ENCODE measurements around the gene MEGF11.

DNA sequence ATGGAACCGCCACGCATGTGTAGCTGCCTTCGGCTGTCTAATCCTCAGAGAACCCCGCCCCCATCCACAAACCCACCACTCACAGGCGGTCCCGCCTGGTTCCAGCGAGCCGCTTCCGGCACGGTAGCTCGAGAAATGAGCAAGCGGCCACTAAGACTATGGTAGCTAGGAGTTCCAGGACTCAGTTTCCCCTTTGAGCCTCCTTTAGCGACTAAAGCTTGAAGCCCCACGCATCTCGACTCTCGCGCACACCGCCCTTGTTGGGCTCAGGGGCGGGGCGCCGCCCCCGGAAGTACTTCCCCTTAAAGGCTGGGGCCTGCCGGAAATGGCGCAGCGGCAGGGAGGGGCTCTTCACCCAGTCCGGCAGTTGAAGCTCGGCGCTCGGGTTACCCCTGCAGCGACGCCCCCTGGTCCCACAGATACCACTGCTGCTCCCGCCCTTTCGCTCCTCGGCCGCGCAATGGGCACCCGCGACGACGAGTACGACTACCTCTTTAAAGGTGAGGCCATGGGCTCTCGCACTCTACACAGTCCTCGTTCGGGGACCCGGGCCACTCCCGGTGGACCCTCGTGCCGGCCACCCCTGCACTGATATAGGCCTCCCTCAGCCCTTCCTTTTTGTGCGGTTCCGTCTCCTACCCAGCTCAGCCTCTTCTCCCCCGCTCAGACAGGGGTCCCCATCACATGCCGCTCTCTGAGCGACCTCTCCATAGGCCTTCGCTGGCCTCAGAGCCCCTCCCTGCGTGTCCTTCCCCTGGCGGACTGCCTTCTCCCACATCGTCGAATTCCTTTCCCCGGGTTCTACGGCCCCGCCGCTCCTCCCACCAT lies 384.2 kb downstream of the MEGF11 start, which contains the start of gene RAB11A:
- TF ChIP-seq, protein P1, sequence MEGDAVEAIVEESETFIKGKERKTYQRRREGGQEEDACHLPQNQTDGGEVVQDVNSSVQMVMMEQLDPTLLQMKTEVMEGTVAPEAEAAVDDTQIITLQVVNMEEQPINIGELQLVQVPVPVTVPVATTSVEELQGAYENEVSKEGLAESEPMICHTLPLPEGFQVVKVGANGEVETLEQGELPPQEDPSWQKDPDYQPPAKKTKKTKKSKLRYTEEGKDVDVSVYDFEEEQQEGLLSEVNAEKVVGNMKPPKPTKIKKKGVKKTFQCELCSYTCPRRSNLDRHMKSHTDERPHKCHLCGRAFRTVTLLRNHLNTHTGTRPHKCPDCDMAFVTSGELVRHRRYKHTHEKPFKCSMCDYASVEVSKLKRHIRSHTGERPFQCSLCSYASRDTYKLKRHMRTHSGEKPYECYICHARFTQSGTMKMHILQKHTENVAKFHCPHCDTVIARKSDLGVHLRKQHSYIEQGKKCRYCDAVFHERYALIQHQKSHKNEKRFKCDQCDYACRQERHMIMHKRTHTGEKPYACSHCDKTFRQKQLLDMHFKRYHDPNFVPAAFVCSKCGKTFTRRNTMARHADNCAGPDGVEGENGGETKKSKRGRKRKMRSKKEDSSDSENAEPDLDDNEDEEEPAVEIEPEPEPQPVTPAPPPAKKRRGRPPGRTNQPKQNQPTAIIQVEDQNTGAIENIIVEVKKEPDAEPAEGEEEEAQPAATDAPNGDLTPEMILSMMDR (conservative IDR thresholded peaks at IDR 0.05 in 1 of 2, IDR thresholded peaks at IDR 0.05 in 1 of 2; ENCODE audit: low read depth in 1 of 2, low read length in 2 of 2), result peak; percentile 25 to 31
- no peak for TF ChIP-seq EZH2 (IDR thresholded peaks at IDR 0.05; ENCODE audit: low read length, missing control alignments)
